NCI-H2171 treated with DMSO at 0.1 percent for 48 hours (cell line): ENCODE measurements around the gene CAMTA1.
"Not testable (repeated sequence)": the region's sequence is repeated elsewhere in the genome, so short reads cannot be mapped to it uniquely, and the experiment has no call there.

Source experiments
- DNase-seq: peaks from one replicate; lab custom pipeline; 2025; lab: John Stamatoyannopoulos, UW

Gene CAMTA1

DNA sequence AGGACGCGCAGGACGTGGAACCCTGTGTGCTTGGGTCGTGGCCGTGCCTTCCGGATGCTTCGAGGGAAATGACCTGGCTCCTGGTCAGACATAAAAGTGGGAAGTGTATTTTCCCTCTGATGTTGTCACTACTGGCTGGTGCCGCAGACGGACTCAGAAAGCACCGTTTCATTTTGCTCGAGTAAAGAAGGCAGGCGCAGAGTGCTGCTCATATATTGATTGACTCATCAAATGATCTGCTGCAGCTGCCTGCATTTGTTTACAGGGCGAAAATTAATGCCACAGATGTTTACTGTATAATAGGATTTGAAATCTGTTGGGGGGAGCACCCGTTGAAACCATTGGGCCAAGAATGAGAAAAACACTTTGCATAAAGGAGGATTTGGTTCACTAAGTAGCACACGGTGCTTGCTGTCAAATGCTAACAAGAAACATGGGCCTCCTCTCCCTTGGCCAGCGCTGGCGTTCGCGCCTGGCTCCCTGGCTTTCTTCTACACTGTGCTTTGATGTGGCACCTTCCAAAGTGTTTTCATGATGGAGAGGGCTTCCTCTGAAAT is 365.5 kb downstream of the CAMTA1 start:
- no peak for DNase-seq

DNA sequence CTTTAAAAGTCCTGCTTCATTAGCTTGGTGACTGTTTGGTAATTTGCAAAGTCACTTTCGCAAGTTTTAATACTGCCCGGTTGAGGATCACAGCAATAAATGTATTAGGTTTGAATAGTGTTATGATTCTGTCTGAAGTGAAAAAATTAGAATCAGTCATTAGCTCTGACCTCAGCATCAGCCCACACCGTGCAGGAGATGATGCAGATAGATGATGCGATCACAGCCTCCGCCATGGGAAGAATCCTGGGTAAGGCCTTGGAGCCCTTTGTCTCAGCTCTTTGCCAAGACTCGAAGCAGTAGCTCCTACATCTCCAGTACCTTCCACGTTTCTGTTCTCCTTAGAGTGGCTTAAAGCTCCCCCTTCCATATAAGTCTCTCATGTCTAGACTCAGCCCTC is 366.7 kb downstream of the CAMTA1 start:
- no peak for DNase-seq

DNA sequence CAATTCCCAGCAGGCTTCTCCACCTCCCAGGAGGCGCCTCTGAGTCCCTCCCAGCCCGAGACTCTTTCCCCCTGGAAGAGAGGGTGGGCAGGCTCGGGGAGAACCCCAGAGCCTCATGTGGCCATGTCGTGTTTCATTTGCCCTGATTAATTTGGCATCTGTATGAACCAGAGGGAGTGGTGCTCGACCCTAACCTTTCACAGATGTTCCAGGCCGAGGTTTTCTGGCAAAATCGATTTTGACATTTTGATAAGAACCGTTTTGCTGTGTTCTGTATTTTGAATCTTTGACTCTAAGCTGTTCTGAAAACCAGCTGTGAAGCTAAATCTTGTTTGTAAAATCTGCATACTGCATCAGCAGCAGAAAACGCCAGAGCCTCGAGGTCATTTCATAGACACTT is 367.4 kb downstream of the CAMTA1 start:
- DNase-seq, result no peak

DNA sequence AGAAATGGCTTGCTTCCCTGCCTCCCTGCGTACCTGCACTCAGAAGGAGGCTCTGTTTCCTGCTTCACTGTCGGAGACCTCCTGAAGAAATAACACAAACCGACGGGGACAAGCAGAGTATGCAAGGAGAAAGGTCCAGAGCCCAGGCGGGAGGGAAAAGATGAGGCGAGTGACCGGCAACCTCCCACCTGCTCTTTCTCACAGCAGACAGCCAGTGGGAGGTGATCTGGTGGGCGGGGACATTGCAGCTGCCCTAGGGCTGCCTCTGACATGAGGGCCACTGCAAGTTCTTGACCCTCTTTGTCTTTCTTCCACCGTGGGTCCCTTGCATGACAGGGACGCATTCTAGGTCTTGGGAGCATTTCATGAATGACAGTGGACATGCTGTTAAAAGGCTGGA is 368.2 kb downstream of the CAMTA1 start:
- DNase-seq, result no peak

DNA sequence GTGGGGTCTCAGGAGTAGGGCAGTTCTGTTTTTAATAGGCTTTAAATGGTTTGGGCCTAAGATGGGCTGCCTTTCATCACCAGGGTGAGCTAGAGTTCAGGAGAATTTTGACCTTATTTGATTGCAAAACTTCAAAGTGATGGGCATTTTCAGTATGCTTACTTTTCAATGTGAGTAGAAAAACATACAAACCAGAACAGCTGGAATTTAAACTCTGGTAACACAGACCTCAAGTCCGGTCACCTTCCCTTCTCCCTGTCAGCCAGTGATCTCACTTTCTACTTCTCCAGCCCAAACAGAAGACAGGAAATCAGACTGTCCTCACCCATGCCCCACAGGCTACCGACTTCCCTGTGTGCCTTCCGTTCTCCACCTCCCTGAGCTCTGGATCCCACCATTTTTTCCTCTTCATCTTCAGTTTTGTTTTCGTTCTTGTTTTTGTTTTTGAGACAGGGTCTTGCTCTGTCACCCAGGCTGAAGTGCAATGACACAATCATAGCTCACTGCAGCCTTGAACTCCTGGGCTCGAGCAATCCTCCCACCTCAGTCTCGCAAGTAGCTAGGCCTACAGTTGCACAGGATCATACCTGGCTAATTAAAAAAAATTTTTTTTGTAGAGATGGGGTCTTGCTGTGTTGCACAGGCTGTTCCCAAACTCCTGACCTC is 374.0 kb downstream of the CAMTA1 start:
- no peak for DNase-seq

DNA sequence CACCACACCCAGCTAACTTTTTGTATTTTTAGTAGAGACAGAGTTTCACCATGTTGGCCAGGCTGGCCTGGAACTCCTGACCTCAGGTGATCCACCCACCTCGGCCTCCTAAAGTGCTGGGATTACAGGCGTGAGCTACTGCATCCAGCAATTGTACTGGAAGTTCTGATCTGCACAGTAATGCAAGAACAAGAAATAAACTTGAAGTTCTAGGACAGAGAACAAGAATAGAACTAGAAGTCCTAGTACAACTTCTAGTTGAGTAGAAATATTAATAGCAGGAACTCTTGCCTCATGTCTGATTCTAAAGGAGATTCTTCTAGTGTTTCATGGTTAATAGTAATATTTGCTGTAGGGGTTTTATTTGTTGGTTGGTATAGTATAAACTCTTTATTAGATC is 383.3 kb downstream of the CAMTA1 start:
- not testable (repeated sequence) for DNase-seq

DNA sequence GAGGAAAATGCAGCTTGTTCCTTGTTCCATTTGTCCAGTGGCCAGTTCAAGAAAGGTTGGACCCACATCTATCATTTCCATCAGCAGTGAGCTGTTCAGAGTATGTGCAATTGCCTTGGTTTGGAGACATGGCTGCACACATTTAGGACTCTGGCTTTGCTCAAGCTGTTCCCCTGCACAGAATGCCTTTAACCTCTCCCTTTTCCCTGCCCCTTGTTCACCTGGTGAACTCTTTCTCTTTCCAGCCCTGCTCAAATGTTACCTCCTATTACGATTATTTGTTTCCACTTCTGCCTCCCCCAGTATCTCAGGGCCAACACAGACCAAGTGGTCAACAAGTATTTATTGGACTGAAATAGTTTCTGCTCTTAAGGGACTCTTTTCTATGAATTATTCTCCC is 385.9 kb downstream of the CAMTA1 start:
- no peak for DNase-seq

DNA sequence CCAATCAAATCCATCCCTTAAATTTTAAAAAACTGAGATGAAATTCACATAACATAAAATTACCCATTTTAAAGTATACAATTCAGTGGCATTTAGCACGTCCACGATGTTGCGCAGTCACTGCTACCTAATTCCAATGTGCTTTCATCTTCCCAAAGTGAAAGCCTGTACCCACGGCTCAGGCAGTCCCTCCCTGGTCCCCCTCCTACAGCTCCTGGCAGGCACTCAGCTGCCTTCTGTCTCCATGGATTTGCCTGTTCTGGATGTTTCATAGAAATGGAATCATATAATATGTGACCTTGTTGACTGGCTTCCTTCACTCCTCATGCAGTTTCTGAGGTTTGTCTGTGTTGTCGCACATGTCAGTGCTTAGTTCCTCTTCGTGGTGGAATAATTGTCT is 386.3 kb downstream of the CAMTA1 start:
- DNase-seq, result no peak

DNA sequence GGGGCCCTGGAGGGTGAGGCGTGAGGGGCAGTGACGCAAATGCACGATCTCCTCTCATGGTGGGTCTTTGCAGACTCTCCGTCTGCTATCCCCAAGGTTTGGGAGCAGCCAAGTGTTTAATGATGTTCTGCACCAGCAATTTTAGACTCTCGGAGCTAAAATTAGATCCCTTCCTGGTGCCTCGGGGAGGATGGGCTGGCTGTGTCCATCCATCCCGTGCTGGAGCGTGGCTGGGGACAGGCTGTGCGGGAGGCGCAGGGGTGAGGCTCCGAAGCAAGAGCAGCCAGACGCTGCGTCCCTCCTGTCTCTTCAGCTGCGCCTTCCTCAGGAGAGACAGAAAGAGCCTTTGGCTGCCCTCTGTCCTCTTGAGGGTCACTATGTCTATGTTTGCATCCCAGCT is 387.6 kb downstream of the CAMTA1 start:
- no peak for DNase-seq

DNA sequence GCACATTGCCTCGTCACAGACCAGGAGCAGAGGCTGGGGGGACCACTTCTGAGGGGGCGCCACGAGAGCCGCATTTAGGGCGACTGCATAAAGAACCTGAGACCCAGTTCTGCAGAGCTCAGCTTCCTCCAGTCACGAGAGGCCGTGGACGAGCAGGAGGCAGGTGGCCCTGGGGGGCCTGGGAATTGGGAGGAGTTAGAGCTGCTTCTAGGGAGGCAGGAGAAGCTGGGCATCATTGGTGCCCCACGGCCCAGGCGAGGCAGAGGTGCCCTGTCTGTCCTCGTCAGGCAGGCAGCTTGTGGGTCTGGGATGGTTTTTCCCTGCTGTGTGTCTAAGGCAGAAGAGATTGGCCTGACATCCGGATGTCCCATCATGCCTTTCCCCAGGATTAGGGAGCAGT is 389.3 kb downstream of the CAMTA1 start:
- no peak for DNase-seq

DNA sequence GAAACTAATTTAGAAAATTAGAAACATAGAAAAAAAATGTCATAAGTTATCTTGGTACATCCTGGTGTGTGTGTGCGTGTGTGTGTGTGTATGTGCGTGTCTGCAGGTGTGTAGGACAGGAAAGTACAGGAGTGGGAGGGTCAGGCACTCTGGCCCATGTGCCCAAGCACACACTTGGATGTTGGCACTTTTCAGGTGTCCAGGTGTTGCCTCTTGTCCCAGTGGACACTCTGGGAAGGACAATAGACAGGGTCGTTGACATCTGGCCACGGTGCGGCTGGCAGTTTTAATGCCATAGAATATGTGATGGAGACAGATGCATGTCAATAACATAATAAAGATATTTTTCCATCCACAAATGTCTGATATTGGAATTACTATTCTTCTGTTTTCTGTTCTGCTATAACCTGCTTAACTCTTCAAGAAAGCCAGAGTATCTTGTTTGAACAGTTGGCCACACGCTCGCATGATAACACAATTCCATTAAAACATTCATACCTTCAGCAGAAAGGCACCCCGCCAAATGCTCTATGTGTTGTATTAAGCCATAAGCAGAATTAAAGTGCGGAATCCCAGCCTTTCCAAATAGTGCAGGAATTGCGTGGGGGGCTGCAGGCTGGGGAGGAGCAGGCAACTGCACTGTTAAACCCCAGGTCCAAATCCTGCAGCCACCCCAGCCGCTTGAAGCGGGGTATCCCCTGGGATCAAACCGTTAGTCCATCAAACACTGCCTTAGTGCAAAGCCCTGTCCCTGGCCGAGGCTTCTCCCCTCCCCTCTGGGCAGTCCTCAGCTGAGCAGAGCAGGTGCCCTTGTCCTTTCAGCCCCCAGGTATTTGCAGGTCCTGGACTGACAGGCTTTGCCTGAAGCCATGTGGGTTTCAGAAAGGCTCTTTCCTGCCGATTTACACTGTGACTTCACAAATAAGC is 390.0 kb downstream of the CAMTA1 start:
- no peak for DNase-seq

DNA sequence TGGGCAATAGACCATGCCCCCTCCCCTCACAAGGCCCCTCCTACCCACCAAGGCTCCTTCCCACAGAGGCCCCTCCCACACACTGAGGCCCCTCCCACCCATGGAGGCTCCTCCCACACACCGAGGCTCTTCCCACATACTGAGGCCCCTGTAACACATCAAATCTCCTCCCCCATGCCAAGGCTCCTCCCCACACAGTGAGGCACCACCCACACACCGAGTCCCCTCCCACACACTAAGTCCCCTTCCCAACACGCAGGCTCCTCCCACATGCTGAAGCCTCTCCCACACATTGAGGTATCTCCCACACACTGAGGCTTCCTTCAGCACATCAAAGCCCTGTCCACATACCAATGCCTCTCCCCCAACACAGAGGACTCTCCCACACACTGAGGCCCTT is 391.8 kb downstream of the CAMTA1 start:
- no peak for DNase-seq

DNA sequence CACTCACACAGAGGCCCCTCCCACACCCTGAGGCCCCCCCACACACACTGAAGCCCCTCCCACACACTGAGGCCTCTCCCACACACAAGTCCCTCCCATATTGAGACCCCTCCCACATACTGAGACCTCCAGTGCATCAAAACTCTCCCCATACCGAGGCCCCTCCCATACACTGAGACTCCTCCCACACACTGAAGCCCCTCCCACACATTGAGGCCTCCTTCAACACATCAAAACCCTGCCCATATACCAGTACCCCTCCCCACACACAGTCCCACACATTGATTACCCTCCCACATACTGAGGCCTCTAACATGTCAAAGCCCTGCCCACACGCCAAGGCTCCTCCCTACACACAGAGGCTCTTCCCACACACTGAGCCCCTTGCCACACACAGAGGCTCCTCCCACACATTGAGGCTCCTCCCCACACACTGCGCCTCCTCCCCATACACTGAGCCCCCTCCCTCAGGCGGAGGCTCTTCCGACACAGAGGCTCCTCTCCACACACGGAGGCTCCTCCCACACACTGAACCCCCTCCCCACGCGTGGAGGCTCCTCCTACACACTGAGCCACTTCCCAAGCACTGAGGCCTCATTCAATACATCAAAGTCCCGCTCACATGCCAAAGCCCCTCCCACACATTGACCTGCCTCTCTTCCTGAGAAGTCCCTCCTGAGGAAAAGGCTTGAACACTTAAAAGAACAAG is 392.3 kb downstream of the CAMTA1 start:
- DNase-seq, result no peak

DNA sequence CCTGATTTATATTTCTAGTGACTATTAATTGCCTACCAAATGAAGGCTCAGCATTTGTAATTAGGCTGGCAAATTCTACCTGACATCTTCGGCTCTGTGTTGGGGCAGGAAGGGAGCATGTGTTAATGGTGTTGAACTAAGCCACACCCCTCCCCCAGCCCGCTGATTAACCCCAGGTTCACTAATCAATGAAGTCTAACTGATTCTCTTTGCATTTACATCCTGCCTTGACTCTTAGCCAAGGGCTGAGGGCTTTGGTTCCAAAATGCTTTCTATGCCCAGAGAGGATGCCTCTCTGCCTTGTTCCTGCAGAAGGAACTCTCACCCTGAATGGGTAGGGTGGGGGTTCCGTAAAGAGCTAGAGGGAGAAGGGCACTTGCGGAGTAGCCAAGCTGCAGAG is 393.1 kb downstream of the CAMTA1 start:
- DNase-seq, result no peak

DNA sequence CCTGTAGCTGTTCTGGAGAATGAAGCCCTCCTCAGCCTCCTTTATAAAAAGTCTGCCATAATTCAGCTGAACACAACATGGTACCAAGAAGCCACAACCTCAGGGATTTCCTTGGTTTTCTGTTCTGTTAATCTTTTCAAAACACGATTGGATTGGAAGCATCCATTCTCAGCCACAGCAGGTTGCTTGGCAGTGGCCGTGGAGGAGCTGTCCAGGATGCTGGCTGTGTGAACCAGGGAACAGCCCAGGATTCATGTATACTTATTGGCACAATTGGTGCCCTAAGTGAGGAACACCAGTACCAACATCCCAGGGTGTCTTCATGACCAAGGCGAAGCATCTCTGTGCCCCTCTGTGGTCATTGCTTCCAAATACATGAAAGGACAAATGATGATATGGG is 393.5 kb downstream of the CAMTA1 start:
- DNase-seq, result no peak

DNA sequence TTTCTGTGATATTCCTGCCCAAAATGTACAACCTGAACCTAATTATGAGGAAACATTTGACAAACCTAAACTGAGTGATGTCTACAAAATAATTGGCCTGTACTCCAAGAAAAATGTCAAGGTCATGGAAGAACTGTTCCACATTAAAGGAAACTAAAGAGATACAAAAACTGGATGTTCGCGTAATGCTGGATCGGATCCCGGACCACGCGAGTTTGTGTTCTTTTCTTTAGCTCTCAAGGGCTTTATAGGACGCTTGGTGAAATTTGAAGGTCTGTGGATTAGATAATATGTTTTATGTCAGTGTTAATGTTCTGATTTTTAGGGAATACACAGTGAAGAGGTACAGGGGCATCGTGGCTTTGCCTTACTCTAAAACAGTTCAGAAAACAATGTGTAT is 400.5 kb downstream of the CAMTA1 start:
- no peak for DNase-seq

DNA sequence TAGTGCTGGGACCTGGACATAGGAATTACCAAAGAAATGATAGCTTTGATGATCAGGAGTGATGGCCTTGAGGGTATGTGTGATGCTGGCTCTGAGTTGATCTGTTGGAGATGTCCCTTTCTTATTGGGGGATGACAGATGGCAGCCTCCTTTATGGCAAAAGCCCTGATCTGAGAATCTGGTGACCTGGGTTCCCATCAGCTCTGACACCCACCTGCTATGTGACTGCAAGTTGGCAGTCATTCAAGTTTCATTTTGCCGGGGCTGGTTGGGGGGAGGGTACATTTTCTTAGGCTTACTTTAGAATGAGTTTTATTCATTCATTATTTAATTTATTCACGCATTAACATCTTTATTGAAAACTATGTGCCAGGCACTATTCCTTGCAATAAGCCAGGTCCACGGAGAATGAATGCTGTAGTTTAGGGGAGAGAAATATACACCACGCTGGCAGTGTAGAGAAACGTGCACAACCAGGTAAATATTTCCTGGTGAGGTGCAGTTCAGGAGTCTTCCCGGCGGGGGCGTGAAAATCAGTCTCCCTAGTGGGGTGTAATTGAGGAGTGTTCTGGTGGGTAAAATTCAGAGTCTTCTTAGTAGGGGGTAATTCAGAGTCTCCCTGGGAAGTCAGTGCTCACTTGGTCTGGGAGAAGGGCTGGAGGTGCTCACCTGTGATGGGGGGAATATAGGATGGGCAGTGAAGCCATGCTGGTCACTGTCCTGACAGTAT is 401.3 kb downstream of the CAMTA1 start:
- peak; percentile 93 for DNase-seq

DNA sequence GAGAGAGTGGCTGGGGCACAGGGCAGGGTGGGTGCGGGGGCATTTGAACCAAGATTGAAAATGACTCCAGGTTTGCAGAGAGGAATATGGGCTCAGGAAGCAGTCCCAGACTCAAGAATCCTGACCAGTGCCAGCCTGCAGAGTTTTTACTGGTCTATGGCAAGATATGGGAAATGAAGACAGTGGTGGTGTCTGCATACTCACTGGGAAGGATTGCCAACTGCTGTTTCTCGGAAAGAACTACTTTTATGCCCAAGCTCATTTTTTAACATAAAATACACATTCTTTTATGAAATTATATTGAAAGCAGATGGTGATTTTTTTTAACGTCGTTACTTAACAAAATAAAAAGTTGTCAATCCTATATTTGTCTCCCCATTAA is 401.8 kb downstream of the CAMTA1 start:
- DNase-seq, result no peak

DNA sequence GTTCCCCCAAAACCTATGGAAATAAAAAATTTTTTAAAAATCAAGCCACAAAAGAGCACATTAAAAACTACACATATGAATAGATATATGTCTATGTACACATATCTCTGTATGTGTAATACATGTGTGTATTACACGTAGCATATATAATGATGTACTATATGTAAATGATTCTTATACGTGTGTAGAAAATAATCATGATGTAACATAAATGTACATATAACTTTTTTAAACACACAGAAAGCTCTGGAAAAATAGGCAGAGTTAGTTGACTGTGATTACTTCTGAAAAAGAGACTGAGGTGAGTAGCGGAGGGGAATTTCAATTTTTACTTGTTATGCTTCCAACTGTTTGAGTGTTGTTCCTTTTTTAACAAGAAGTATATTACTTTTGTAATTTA is 405.0 kb downstream of the CAMTA1 start:
- no peak for DNase-seq

DNA sequence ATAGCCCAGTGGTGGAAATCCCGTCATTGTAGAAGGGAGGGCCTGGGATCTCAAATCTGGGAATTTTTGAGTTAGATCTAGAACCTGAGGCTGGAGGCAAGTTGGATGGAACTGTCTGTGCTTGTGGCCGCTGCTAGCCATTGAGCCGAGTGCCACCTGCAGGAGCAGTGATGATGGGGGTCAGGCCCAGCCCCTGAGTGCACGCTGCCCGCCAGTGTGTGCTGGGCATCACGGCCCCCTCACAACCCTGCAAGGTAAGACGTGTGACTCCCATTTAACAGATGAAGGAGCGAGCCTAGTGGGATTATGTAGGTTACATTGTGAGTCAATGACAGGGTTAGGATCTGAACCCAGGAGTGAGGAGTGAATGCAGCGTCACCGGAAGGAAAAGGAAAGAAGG is 407.2 kb downstream of the CAMTA1 start:
- no peak for DNase-seq

DNA sequence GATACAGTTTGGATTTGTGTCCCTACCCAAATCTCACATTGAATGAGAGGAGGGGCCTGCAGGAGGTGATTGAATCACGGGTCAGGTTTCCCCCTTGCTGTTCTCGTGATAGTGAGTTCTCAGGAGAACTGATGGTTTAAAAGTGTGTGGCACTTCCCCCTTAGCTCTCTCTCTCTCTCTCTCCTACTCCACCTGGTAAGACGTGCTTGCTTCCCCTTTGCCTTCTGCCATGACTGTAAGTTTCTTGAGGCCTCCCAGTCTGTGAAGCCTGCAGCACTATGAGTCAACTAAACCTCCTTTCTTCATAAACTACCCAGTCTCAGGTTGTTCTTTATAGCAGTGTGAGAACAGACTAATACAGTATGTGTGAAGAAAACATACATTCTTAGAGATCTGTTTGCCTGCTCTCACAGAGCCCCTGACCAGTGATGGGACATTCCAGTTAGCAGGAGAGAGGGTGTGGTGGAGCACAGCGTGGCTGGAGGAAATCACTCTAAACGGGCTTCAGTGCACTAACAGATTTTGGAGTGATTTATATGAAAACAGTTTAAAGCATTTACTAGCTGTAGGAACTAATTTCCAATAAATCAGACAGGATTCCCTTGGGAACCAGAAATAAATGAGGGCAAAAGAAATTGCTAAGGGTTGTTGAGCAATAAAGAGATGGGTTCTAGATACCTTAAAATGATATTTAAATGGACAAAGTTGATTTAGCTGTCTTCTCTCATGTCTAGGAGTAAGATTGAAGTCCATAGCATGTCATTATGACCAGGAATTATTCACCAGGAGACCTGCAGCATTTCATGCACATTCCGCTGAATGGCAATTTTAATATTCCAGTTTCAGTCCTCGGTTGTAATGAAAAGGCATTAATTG is 411.0 kb downstream of the CAMTA1 start:
- no peak for DNase-seq
